ENCODE data around the gene SNX5.

DNA sequence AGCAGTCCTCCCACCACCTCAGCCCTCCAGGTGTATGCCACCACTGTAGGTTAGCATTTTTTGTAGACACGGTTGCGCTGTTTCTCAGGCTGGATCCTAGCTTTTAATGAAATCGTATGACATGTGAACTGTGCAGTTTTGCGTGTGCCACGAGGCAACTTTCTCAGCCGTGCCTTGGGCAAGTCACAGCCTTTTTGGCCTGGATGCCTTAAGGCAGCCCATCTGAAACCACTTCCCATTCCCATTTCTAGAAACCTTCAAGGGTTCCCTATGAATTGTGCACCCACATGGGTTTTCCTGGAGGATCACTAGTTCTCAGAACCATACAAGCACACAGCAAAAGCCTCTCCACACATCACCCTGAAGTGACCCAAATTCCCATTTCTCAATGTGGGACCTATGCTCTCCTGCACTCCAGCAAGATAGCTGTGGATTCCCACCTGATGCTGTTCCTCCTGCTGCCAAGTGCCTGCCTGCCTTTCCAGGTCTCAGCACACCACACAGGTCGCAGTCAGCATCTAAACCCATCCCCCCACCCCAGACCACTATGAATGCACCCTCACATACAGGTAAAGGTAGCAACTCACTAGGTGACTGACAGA lies 28.9 kb downstream of the SNX5 start:
- TF ChIP-seq, protein P1, sequence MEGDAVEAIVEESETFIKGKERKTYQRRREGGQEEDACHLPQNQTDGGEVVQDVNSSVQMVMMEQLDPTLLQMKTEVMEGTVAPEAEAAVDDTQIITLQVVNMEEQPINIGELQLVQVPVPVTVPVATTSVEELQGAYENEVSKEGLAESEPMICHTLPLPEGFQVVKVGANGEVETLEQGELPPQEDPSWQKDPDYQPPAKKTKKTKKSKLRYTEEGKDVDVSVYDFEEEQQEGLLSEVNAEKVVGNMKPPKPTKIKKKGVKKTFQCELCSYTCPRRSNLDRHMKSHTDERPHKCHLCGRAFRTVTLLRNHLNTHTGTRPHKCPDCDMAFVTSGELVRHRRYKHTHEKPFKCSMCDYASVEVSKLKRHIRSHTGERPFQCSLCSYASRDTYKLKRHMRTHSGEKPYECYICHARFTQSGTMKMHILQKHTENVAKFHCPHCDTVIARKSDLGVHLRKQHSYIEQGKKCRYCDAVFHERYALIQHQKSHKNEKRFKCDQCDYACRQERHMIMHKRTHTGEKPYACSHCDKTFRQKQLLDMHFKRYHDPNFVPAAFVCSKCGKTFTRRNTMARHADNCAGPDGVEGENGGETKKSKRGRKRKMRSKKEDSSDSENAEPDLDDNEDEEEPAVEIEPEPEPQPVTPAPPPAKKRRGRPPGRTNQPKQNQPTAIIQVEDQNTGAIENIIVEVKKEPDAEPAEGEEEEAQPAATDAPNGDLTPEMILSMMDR (IDR thresholded peaks at IDR 0.05; ENCODE audit: low read depth, low read length), result no peak
- TF ChIP-seq EZH2phosphoT487 (IDR thresholded peaks at IDR 0.05; ENCODE audit: low read depth), result no peak
